ENCODE results near the gene EFNA5.

The EFNA5 gene

DNA sequence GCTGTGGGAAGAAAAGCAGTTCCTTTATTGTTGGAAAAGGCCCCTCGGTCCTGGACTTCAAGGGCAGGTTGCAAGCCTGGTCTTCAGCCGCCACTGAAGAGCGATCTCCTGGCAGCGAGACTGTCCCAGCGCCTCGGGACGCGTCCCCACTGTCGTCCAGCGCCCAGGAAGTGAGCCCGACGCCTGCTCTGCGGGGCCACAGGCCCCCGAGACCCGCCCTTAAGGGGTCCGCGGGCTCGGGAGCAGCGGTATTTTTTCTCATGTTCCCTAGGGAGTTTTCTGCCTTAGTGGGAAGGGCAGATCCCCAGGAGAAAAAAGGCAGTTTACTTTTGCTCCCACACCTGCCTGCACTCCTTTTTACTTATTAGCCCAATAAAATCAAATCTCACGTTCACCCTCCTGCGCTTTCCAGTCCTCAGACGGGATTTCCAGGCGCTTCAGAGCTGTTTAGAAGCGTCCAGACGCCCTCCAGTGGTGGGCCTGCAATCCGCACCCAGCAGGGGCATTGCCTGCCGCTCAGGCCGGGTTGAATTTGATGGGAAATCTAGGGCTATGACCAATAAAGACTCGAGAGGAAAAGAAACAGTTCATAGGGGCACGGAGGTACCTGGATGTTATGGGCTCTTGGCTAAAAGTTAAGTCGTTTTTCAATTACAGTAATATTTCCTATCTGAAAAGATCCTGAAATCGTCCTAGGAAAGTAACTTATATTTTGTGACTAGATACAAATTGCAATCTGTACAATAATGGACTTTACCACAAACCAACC, 2.8 kb upstream of the EFNA5 start:
- H3K4me3 ChIP-seq (ENCODE audit: low read depth, low read length) = peak overlapping the region; percentile 90
- TF ChIP-seq, protein P1, sequence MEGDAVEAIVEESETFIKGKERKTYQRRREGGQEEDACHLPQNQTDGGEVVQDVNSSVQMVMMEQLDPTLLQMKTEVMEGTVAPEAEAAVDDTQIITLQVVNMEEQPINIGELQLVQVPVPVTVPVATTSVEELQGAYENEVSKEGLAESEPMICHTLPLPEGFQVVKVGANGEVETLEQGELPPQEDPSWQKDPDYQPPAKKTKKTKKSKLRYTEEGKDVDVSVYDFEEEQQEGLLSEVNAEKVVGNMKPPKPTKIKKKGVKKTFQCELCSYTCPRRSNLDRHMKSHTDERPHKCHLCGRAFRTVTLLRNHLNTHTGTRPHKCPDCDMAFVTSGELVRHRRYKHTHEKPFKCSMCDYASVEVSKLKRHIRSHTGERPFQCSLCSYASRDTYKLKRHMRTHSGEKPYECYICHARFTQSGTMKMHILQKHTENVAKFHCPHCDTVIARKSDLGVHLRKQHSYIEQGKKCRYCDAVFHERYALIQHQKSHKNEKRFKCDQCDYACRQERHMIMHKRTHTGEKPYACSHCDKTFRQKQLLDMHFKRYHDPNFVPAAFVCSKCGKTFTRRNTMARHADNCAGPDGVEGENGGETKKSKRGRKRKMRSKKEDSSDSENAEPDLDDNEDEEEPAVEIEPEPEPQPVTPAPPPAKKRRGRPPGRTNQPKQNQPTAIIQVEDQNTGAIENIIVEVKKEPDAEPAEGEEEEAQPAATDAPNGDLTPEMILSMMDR (IDR thresholded peaks at IDR 0.05; ENCODE audit: insufficient read depth, low read depth, low read length, missing control alignments) = peak; percentile 94
- peak; percentile 95 for DNase-seq (ENCODE audit: low read depth)

DNA sequence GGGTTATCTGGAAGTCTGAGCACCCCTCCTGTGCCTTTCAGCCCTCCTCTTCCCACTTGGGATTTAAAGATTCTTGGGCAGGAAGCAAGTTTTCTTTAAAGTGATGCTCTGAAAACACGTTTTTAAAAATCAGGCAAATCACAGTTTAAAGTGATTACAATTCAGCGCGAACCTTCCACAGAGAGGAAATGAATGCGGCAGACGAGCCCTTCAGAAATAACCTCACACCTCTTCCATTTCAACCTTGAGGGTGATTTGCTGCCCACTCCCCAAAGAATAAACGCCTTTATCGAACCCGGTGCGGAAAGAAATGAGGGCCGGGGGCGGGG, 2.3 kb upstream of the EFNA5 start:
- TF ChIP-seq, protein P1 (IDR thresholded peaks at IDR 0.05; ENCODE audit: insufficient read depth, low read depth, low read length, missing control alignments) = no peak
- no peak for DNase-seq (ENCODE audit: low read depth)

DNA sequence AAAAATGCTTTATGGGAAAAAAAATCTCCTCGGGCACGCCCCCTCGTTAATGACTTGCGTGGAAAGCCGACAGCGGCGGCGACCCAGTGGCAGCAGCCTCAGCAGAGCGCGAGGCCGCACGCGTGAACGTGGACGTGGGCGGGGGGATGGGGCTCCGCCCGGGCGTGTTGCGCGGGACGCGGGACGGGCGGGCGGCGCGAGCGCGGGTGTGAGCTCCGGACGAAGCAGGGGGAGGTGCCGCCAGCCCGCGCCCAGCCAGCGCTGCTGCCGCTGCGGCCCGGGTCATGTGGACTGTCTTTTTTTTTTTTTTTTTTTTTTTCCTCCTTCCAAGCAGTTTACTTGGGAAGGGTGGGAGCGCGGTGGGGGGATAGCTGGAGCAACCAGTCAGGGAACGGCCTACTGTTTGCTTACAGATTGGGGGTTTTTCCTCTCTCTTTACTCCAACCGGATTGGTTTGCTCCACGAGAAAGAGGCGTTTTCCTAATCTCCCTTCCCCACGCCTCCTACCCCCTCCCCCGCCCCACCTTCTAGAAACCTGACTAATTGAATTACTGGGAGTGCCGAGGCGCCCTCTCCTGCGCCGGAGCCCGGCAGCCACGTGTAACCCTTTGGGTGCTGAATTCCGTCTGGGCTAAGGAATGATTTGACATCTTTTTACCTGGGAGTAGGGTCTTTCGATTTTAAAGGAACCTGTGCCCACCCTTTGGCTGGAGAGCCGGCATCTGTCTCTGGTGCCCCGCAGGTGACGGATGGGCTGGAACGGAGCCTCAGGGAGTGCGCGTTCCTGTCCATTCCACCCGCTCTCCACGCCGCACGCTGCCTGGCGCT, 1.7 kb upstream of the EFNA5 start:
- peak; percentile 80 for DNase-seq (ENCODE audit: low read depth)
- TF ChIP-seq, protein P1 (IDR thresholded peaks at IDR 0.05; ENCODE audit: insufficient read depth, low read depth, low read length, missing control alignments) = no peak
- H3K4me3 ChIP-seq (ENCODE audit: low read depth, low read length) = peak overlapping the region; percentile 90

More for the DNA sequence above, 2.3 kb upstream of the EFNA5 start:
- peak overlapping the region; percentile 90 for H3K4me3 ChIP-seq (ENCODE audit: low read depth, low read length)

DNA sequence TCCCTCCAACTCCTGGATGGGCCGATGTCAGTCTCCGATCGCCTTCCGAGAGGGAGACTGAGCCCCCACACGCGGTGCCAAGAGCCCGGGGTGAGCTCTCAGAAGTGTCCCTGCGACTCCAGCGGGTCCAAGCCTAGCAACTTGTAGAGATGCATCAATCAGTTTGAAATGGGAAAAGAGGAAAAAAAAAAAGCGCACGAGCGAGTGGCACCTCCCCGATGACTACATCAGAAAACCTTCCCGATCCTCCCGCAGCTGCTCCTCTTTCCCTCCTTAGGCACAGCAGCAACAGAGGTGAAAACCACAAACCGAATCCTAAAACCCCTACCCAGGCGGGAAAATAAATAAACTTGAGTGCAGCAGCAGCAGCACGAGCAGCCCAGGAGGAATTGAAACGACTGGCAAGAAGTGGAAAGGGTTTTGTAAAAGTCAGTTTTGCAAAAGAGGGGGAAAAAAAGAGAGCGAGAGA, 1.0 kb upstream of the EFNA5 start:
- TF ChIP-seq, protein P1 (IDR thresholded peaks at IDR 0.05; ENCODE audit: insufficient read depth, low read depth, low read length, missing control alignments) = no peak
- H3K4me3 ChIP-seq (ENCODE audit: low read depth, low read length) = peak overlapping the region; percentile 90
- DNase-seq (ENCODE audit: low read depth) = no peak

DNA sequence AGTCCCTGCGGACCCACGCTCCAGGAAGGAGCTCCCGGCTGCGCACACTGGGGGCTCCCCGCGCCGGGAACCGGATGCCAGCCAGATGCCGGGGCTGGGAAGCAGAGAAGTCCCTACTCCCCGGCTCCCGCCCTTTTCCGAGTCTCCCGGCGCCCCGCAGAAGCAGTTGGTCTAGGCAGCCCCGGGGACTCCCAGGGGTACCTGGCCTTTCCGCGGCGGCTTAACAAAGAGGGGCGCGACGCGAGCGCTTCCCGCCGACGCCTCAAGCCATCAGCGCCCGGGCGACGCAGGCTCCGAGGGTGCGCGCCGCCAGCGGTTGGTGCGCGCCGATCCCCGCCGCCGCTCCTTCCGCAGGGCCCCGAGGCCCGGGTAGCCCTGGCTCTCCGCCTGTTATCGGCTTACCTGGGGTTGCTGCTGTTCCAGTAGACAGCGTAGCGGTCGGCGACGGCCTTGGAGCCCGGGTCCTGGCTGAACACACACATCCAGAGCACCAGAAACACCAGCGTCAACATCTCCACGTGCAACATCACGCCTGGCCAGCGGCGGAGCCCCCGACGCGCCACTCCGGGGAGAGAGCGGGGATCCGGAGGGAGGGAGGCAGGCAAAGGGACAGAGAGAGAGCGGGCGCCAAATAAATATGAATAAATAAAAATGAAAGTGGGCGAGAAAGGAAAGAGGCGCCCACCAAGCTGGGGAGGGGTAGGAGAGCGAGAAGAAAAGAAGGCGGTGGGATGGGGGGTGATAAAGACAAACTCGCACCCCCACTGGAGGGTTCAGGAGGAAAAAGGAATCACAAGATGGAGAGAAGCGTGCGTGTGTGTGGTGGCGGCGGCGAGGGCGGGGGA, 428 bp downstream of the EFNA5 start:
- TF ChIP-seq, protein P1 (IDR thresholded peaks at IDR 0.05; ENCODE audit: insufficient read depth, low read depth, low read length, missing control alignments) = no peak
- peak overlapping the region; percentile 90 for H3K4me3 ChIP-seq (ENCODE audit: low read depth, low read length)
- peak; percentile 78 for DNase-seq (ENCODE audit: low read depth)

Measured in GM12865 (cell line).